ENCODE data around the gene TBX10.
"Not testable (repeated sequence)": the region's sequence is repeated elsewhere in the genome, so short reads cannot be mapped to it uniquely, and the experiment has no call there.

TBX10 gene

GRCh38 chr11:67618901-67619659 is 20.5 kb downstream of the TBX10 start:
- not testable (repeated sequence) for H3K27ac ChIP-seq; DNase-seq (ENCODE audit: low read depth, low spot score)

DNA sequence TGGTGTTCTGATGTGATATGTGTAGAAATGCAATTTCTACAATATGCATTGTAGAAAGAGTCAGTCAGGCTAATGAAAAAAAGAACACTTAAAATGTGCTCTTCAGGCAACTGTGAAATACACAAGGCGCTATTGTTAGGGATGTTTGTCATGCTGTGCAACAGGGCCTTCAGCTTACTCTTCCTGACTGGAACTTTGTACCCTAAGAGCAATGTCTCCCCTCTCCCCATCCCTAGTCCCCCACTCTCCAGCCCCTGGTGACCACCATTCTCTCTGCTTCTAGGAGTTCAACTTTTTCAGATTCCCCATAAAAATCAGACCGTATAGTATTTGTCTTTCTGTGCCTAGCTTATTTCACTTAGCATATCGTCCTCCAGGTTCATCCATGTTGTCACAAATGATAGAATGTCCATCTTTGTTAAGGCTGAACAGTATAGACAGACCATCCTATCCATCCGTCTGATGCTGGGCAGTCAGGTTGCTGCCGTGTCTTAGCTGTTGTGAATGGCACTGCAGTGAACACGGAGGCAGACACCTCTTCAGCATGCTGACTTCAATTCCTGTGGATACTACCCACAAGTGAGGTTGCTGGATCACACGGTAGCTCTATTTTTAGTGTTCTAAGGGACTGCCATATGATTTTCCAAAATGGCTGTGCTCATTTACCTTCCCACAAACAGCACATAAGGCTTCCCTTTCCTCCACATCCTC is 22.2 kb downstream of the TBX10 start:
- DNase-seq (ENCODE audit: low read depth, low spot score), result no peak

DNA sequence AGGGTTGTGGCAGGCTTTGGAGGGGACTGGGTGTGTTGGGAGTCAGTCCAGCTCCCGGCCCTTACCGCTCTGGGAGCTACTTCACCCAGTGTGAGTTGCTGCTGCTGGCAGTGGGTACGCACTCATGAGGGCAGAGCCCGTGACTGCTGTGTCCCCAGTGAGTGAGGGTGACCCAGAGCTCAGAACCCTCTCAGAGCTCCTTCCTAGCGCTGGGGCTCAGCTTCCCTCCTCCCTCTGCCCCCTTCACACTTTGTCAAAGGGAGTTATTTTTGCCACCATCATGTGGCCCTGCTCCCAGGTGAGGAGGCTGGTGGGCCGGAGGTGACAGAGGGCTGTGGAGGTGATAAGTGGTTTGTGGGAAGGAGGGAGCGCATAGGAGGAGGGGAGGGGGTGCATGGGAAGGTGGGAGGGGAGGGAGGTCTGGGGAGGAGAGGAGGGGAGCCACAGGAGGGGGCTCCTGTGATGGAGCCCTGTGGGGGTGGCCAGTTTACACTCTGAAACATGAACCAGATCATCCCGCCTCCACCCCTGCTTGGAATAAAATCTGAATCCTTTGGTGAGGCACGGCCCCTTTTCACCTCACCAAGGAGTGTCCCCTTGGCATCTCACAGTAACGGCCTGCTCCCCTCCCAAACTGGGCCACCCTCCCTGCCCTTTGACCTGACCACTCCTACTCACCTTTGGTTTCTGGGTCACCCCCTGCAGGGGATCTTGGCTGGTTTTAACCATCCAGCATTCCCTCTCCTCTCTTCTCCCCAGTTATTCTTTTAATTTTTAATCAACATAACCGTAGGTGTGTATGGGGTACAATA is 22.9 kb downstream of the TBX10 start:
- DNase-seq (ENCODE audit: low read depth, low spot score), result no peak
- H3K27ac ChIP-seq, result no peak overlapping the region

More for the DNA sequence above, 22.2 kb downstream of the TBX10 start:
- no peak overlapping the region for H3K27ac ChIP-seq

DNA sequence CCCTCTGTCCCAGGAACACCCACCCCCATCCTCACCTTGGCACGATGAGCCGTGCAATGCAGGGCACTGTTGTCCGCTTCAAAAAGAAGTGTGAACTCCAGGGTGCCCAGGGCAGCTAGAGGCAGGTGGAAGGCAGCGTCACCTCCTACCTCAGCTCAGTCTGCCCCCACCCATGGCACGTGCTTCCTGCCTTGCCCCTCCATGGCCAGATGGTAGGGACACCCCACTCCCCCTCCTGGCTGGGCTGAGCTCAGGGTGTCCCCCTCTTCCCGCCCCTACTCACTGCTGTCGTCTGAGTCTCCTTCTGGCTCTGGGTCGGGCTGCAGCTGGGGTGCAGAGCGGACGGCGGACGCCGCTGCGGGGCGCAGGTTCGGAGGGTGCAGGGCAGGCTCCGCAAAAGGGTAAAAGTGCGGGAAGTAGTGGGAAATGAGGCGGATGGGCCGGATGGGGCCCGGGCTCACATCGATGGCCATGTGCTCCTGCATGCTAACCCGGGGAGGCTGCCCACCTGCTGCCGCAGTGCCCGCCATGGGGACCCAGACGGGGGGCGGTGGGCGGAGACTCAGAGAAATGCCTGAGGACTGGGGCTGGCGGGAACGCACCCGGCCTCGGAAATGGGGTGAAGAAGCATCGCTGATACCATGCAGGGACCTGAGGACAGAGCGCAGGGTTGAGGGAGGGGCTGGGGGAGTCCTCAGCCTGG is 23.7 kb downstream of the TBX10 start:
- no peak for DNase-seq (ENCODE audit: low read depth, low spot score)
- H3K27ac ChIP-seq, result no peak overlapping the region

GRCh38 chr11:67614730-67615714 is 24.5 kb downstream of the TBX10 start:
- no peak for DNase-seq (ENCODE audit: low read depth, low spot score)
- H3K27ac ChIP-seq, result no peak overlapping the region

- H3K27ac ChIP-seq, result peak overlapping the region; percentile 16
- no peak for DNase-seq (ENCODE audit: low read depth, low spot score)
Observed at GRCh38 chr11:67613960-67614715, 25.4 kb downstream of the TBX10 start.

- DNase-seq (ENCODE audit: low read depth, low spot score), result no peak
- peak overlapping the region; percentile 16 for H3K27ac ChIP-seq
Observed at GRCh38 chr11:67613313-67613959, 26.1 kb downstream of the TBX10 start.

GRCh38 chr11:67612751-67613150 is 26.8 kb downstream of the TBX10 start:
- DNase-seq (ENCODE audit: low read depth, low spot score), result no peak

DNA sequence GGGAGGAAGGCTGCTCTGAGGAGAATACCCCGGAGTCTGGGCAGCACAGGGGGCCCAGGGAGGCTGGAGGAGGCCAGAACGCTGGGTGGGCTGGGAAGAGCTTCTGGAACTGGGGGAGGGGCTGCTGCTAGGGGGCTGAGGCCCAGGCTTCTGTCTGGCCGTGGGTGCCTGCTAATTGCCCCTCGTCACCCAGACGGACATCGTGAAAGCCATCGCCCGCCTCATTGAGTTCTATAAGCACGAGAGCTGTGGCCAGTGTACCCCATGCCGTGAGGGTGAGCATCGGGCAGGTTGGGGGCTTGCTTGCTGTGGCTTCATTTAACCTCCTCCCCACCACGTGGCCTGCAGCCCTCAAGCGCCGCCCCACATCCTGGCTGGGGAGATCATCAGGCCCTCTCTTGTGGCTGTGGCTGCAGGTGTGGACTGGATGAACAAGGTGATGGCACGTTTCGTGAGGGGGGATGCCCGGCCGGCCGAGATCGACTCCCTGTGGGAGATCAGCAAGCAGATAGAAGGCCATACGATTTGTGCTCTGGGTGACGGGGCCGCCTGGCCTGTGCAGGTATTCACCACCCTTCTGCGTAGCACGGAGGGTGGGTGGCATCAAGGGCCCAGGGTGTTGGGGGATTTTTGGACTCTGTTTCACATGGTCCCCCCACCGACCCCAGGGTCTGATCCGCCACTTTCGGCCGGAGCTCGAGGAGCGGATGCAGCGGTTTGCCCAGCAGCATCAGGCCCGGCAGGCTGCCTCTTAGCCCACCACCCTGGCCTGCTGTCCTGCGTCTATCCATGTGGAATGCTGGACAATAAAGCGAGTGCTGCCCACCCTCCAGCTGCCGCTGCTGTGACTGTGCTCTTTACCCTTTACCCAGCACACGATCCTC is 27.6 kb downstream of the TBX10 start:
- no peak overlapping the region for H3K27ac ChIP-seq
- DNase-seq (ENCODE audit: low read depth, low spot score), result no peak

More at GRCh38 chr11:67612751-67613150, 26.8 kb downstream of the TBX10 start:
- no peak overlapping the region for H3K27ac ChIP-seq

GRCh38 chr11:67611165-67611564 is 28.4 kb downstream of the TBX10 start:
- no peak for DNase-seq (ENCODE audit: low read depth, low spot score)
- no peak overlapping the region for H3K27ac ChIP-seq

DNA sequence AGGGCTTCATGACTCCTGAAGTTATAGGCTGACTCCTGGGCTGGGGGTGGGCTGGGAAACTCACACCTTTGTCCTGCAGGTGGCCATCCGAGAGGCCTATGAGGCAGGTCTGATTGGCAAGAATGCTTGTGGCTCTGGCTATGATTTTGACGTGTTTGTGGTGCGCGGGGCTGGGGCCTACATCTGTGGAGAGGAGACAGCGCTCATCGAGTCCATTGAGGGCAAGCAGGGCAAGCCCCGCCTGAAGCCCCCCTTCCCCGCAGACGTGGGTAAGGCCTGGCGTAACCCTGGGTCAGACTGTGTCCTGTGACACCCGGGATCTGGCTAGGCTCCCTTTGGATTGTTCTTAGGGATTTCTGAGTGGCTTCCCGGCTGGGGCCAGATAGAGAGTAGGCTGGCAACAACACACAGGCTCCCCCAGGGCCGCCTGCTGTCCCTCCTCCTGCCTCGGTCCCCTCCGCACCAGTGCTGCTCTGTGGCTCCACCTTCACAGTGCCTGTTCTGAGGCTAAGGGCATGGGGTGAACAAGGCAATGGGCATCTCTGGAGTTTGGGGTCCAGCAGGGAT is 29.2 kb downstream of the TBX10 start:
- no peak overlapping the region for H3K27ac ChIP-seq
- DNase-seq (ENCODE audit: low read depth, low spot score), result no peak

DNA sequence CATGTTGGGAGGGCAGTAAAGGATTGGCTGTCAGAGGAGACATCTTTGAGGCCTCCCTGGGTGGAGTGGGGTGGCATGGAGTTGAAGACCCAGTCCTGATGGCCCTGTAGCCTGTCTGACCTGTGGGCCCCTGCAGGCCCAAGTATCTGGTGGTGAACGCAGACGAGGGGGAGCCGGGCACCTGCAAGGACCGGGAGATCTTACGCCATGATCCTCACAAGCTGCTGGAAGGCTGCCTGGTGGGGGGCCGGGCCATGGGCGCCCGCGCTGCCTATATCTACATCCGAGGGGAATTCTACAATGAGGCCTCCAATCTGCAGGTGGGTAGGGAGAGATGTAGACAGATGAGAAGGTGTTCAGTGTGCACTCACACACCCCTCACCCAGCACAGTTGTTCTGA is 30.2 kb downstream of the TBX10 start:
- no peak for DNase-seq (ENCODE audit: low read depth, low spot score)
- H3K27ac ChIP-seq, result no peak overlapping the region

- no peak for DNase-seq (ENCODE audit: low read depth, low spot score)
Observed at GRCh38 chr11:67608486-67608885, 31.1 kb downstream of the TBX10 start.

DNA sequence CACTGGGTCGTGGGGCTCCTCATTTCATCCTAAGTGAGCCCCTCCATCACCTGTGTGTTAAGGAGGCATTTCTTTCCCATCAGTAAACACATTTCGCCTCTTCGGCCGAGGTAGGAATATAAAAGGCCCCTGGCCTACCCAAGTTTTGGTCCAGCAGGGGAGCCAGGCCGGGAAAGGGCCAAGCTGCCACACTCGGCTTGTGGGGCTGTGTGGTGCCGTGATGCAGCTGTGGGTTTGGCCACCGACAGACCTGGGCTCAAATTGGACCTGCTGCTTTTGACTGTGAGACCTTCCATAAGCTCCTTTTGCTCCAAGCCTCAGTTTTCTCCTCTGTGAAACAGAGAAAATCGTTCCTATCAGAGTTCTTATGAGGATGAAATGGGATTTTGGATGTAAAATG is 32.1 kb downstream of the TBX10 start:
- H3K27ac ChIP-seq, result no peak overlapping the region
- no peak for DNase-seq (ENCODE audit: low read depth, low spot score)

More at GRCh38 chr11:67608486-67608885, 31.1 kb downstream of the TBX10 start:
- H3K27ac ChIP-seq, result no peak overlapping the region

- DNase-seq (ENCODE audit: low read depth, low spot score), result no peak
- no peak within 1 kb of the TSS for H3K27ac ChIP-seq
Observed at GRCh38 chr11:67606492-67607295, 32.9 kb downstream of the TBX10 start, which contains the start of gene NDUFV1. Gene NDUFV1 (plus strand): TSS chr11:67606936. CDS start chr11:67607005, 69 bp downstream.

DNA sequence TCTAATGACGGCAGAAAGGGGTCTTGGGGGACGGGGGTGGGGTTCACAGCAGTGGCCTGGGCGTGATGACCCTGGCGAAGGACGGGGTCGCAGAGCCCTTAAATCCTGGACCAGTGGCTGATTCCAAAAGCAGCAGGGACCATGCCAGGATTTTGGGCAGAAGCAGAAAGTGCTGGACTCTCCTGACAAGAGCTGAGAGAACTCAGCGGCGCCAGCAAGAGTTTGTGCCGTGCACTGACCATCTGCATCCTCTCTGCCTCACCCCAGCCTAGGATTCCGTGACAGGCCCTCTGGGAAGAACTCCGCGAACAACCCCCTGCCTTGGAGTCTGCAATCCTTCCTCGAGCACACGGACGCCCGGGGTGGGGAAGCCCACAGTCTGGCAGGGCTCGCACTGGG is 33.5 kb downstream of the TBX10 start:
- H3K27ac ChIP-seq, result no peak overlapping the region
- no peak for DNase-seq (ENCODE audit: low read depth, low spot score)
